CD4-positive, alpha-beta T cell (primary cell): ENCODE results near the gene ENGASE. TPM values are rescaled to one million over a fixed set of nuclear protein-coding genes. Genes with fewer than 3 reads are reported as not detected.

ENCODE experiments used
- ATAC-seq: fragments of 200-7000 bp; cut with Tn5 transposase; one replicate; pipeline ENCODE4 v1.10.0; 2022; ENCODE audit warnings: mild to moderate bottlenecking; ENCODE audit not compliant: poor library complexity
- CTCF ChIA-PET: fragments of 350-600 bp; sonication (Branson Sonifier 250); formaldehyde crosslinking; loops from one replicate; lab custom pipeline; 2021; ENCODE audit warnings: antibody characterized with exemption, inconsistent platforms; lab: Charles Lee
- POLR2A ChIA-PET: fragments of 350-600 bp; sonication (Branson Sonifier 250); formaldehyde crosslinking; loops from one replicate; lab custom pipeline; 2021; ENCODE audit warnings: antibody characterized with exemption, inconsistent platforms; lab: Charles Lee
- DNase-seq, 14 experiments: peaks; one replicate each; pipeline ENCODE4 v3.0.0-alpha.2; 2013 to 2020; ENCODE audit warnings: mixed read lengths in 2 of 14
- H3K27ac ChIP-seq, 2 donors: one replicate each; pipeline versions ENCODE4 v1.5.1 to v1.7.0; 2013; ENCODE audit warnings: low read length in 2 of 2, low read depth in 1 of 2, mild to moderate bottlenecking in 1 of 2
- H3K27me3 ChIP-seq, 2 experiments: 1 replicate in 1 of 2; 2 replicates in 1 of 2; pipeline versions ENCODE4 v1.6.1 to v1.7.0; 2013; ENCODE audit warnings: low read length in 2 of 2, control low read depth in 1 of 2, mild to moderate bottlenecking in 1 of 2, moderate library complexity in 1 of 2; ENCODE audit not compliant: insufficient read depth in 2 of 2, control insufficient read depth in 1 of 2
- H3K36me3 ChIP-seq: one replicate; pipeline ENCODE4 v1.6.1; 2013; ENCODE audit warnings: low read length, control low read depth; ENCODE audit not compliant: insufficient read depth
- H3K4me1 ChIP-seq: one replicate; pipeline ENCODE4 v1.6.1; 2013; ENCODE audit warnings: low read length, control low read depth; ENCODE audit not compliant: insufficient read depth
- H3K4me3 ChIP-seq: one replicate; pipeline ENCODE4 v1.5.1; 2013; ENCODE audit warnings: mild to moderate bottlenecking, low read length, moderate library complexity
- H3K9me3 ChIP-seq, 2 experiments: 1 replicate in 1 of 2; 2 replicates in 1 of 2; pipeline versions ENCODE4 v1.6.1 to v1.7.0; 2013; ENCODE audit warnings: low read length in 2 of 2, mild to moderate bottlenecking in 2 of 2, control low read depth in 1 of 2, moderate library complexity in 1 of 2; ENCODE audit not compliant: control insufficient read depth in 1 of 2, insufficient read depth in 1 of 2
- H3K27ac Mint-ChIP-seq: one replicate; pipeline ENCODE4 v1.8.0; 2020; ENCODE audit warnings: mixed read lengths
- H3K27me3 Mint-ChIP-seq: one replicate; pipeline ENCODE4 v1.8.0; 2021; ENCODE audit warnings: mixed read lengths
- H3K36me3 Mint-ChIP-seq: one replicate; pipeline ENCODE4 v1.8.0; 2021; ENCODE audit warnings: low read depth, mixed read lengths
- H3K4me1 Mint-ChIP-seq: one replicate; pipeline ENCODE4 v1.8.0; 2021; ENCODE audit warnings: low read depth, mixed read lengths
- H3K4me3 Mint-ChIP-seq: one replicate; pipeline ENCODE4 v1.8.0; 2020; ENCODE audit warnings: mild to moderate bottlenecking, mixed read lengths
- H3K9me3 Mint-ChIP-seq: one replicate; pipeline ENCODE4 v1.8.0; 2020; ENCODE audit warnings: mixed read lengths
- intact Hi-C, 2 experiments: fragments of 100-400 bp; cut with DNase I in 1 of 2; cut with micrococcal nuclease in 1 of 2; formaldehyde crosslinking; loops; one replicate each; pipeline versions ENCODE4 v1.15.1 to v1.9.0; 2023 to 2025; cut with DNase I, micrococcal nuclease
- total RNA-seq, 174 experiments: library from RNA in 2 of 174; stranded (reverse) in 2 of 174; gene quantifications; one replicate each; pipeline ENCODE4 v1.2.3 and lab custom pipeline; 2021 to 2026
- TF ChIP-seq, protein P1 (sequence below): fragments of 200-600 bp; IDR thresholded peaks from one replicate; pipeline ENCODE4 v1.8.0; 2022; ENCODE audit warnings: antibody characterized with exemption, mild to moderate bottlenecking

Gene ENGASE
- total RNA-seq, 2 experiments from 2014 or later = 49.8 to 50.9 TPM

DNA sequence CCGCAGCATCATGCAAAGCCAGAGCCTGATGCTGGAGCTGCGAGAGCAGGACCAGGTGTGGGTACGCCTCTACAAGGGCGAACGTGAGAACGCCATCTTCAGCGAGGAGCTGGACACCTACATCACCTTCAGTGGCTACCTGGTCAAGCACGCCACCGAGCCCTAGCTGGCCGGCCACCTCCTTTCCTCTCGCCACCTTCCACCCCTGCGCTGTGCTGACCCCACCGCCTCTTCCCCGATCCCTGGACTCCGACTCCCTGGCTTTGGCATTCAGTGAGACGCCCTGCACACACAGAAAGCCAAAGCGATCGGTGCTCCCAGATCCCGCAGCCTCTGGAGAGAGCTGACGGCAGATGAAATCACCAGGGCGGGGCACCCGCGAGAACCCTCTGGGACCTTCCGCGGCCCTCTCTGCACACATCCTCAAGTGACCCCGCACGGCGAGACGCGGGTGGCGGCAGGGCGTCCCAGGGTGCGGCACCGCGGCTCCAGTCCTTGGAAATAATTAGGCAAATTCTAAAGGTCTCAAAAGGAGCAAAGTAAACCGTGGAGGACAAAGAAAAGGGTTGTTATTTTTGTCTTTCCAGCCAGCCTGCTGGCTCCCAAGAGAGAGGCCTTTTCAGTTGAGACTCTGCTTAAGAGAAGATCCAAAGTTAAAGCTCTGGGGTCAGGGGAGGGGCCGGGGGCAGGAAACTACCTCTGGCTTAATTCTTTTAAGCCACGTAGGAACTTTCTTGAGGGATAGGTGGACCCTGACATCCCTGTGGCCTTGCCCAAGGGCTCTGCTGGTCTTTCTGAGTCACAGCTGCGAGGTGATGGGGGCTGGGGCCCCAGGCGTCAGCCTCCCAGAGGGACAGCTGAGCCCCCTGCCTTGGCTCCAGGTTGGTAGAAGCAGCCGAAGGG, 26.4 kb upstream of the ENGASE start:
- intact Hi-C loops = loop anchor here (2.0 kb wide), 1 partner anchor 35 kb away; no protein-coding TSS in a partner anchor
- Histone ChIP-seq H3K36me3 (no peaks in the 10 kb centered on the region), H3K27me3 (peaks cover 0 to 6% of the 10 kb centered on the region in 2 experiments), H3K9me3 (no peaks in the 10 kb centered on the region), H3K4me3 (no peak overlapping the region), H3K27ac (no peak overlapping the region), H3K4me1 (peaks cover 6% of the 10 kb centered on the region)
- POLR2A ChIA-PET = no interaction called here
- Mint-ChIP-seq H3K36me3 (no peaks in the 10 kb centered on the region), H3K27ac (no peak overlapping the region), H3K27me3 (peaks cover 17% of the 10 kb centered on the region), H3K4me3 (no peak overlapping the region), H3K9me3 (no peaks in the 10 kb centered on the region), H3K4me1 (no peaks in the 10 kb centered on the region)
- TF ChIP-seq, protein P1, sequence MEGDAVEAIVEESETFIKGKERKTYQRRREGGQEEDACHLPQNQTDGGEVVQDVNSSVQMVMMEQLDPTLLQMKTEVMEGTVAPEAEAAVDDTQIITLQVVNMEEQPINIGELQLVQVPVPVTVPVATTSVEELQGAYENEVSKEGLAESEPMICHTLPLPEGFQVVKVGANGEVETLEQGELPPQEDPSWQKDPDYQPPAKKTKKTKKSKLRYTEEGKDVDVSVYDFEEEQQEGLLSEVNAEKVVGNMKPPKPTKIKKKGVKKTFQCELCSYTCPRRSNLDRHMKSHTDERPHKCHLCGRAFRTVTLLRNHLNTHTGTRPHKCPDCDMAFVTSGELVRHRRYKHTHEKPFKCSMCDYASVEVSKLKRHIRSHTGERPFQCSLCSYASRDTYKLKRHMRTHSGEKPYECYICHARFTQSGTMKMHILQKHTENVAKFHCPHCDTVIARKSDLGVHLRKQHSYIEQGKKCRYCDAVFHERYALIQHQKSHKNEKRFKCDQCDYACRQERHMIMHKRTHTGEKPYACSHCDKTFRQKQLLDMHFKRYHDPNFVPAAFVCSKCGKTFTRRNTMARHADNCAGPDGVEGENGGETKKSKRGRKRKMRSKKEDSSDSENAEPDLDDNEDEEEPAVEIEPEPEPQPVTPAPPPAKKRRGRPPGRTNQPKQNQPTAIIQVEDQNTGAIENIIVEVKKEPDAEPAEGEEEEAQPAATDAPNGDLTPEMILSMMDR = no peak
- CTCF ChIA-PET = no interaction called here
- DNase-seq (no peak), ATAC-seq (no peak)

DNA sequence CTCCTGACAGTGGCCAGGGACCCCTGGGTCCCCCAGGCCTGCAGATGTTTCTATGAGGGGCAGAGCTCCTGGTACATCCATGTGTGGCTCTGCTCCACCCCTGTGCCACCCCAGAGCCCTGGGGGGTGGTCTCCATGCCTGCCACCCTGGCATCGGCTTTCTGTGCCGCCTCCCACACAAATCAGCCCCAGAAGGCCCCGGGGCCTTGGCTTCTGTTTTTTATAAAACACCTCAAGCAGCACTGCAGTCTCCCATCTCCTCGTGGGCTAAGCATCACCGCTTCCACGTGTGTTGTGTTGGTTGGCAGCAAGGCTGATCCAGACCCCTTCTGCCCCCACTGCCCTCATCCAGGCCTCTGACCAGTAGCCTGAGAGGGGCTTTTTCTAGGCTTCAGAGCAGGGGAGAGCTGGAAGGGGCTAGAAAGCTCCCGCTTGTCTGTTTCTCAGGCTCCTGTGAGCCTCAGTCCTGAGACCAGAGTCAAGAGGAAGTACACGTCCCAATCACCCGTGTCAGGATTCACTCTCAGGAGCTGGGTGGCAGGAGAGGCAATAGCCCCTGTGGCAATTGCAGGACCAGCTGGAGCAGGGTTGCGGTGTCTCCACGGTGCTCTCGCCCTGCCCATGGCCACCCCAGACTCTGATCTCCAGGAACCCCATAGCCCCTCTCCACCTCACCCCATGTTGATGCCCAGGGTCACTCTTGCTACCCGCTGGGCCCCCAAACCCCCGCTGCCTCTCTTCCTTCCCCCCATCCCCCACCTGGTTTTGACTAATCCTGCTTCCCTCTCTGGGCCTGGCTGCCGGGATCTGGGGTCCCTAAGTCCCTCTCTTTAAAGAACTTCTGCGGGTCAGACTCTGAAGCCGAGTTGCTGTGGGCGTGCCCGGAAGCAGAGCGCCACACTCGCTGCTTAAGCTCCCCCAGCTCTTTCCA, 25.5 kb upstream of the ENGASE start:
- no peak overlapping the region for H3K4me3 ChIP-seq
- peaks cover 6% of the 10 kb centered on the region for H3K4me1 ChIP-seq
- DNase-seq (no peak), ATAC-seq (no peak)
- peaks cover 0 to 6% of the 10 kb centered on the region in 2 experiments for H3K27me3 ChIP-seq
- Mint-ChIP-seq H3K4me1 (no peaks in the 10 kb centered on the region), H3K27ac (no peak overlapping the region), H3K4me3 (no peak overlapping the region), H3K9me3 (peaks cover 3% of the 10 kb centered on the region), H3K36me3 (no peaks in the 10 kb centered on the region), H3K27me3 (peaks cover 18% of the 10 kb centered on the region)
- ChIA-PET CTCF (no interaction called here), POLR2A (interaction anchor here (0.5 kb wide), 1 partner anchor 9 kb away, joined by 3 read pairs; no protein-coding TSS in a partner anchor)
- intact Hi-C loops = no loop called here
- TF ChIP-seq, protein P1 = no peak
- no peak overlapping the region for H3K27ac ChIP-seq
- no peaks in the 10 kb centered on the region for H3K36me3 ChIP-seq
- peaks cover 0 to 4% of the 10 kb centered on the region in 2 experiments for H3K9me3 ChIP-seq

DNA sequence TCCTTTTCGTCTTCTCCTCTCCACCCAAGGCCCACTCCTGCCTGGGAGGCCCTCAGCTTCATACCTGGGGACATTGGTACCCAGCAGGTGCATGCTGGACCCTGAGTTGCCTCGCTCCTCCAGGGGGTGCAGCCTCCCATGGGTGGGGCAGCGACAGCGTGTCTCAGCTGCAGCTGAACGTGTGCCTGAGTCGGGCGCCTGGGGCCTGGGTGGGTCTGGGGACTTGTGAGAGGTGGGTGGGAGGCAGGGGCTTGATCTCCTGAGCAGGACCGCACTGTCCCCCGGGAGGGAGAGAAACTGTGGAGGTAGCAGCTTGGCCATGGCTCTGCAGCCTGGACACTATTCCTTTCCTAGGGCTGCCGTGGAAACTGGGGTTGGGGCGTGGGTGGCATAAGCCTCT, 24.8 kb upstream of the ENGASE start:
- Mint-ChIP-seq H3K9me3 (peaks cover 5% of the 10 kb centered on the region), H3K27me3 (peaks cover 18% of the 10 kb centered on the region), H3K36me3 (no peaks in the 10 kb centered on the region), H3K27ac (no peak overlapping the region), H3K4me1 (no peaks in the 10 kb centered on the region), H3K4me3 (no peak overlapping the region)
- Histone ChIP-seq H3K27me3 (peaks cover 0 to 6% of the 10 kb centered on the region in 2 experiments), H3K4me1 (peaks cover 6% of the 10 kb centered on the region), H3K4me3 (no peak overlapping the region), H3K36me3 (no peaks in the 10 kb centered on the region), H3K27ac (no peak overlapping the region), H3K9me3 (peaks cover 0 to 4% of the 10 kb centered on the region in 2 experiments)
- ATAC-seq (no peak), DNase-seq (no peak)
- POLR2A ChIA-PET = interaction anchor here (0.5 kb wide), 1 partner anchor 9 kb away, joined by 3 read pairs; no protein-coding TSS in a partner anchor
- TF ChIP-seq, protein P1 = no peak
- intact Hi-C loops = no loop called here
- CTCF ChIA-PET = no interaction called here
